Measurements from ENCODE around the gene SPESP1.

DNA sequence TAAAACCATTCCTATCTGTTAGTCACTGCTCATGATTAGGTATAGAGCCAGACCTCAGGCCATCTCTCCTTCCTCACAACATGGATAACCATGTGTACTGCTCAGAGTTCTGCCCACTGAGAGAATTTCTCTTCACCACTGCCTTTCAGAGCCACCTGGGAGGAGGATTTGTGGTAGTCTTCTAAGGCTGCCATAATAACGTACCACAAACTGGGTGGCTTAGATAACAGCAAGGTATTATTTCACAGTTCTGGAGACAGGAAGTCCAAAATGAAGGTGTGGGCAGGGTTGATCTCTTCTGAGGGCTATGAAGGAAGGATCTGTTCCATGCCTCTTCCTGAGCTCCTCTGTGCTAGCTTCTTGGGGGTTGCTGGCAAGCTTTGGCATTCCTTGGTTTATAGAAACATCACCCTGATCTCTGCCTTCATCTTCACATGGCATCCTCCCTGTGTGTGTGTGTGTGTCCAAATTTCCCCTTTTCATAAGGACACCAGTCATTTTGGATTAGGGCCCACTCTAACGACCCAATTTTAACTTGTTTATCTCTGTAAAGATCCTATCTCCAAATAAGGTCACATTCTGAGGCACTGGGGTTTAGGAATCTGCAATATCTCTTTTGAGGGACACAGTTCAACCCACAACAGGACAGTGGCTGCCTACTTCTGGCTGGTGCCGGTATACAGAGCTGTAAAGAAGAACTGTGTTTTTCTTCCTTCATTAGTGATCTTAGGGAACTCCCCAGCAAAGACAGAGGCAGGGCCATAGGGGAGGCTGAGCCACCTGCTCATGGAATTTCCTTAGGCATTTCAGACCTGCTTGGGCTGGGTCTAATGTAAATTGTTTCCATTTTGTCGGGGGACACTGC lies 42.1 kb downstream of the SPESP1 start:
- TF ChIP-seq, protein P1, sequence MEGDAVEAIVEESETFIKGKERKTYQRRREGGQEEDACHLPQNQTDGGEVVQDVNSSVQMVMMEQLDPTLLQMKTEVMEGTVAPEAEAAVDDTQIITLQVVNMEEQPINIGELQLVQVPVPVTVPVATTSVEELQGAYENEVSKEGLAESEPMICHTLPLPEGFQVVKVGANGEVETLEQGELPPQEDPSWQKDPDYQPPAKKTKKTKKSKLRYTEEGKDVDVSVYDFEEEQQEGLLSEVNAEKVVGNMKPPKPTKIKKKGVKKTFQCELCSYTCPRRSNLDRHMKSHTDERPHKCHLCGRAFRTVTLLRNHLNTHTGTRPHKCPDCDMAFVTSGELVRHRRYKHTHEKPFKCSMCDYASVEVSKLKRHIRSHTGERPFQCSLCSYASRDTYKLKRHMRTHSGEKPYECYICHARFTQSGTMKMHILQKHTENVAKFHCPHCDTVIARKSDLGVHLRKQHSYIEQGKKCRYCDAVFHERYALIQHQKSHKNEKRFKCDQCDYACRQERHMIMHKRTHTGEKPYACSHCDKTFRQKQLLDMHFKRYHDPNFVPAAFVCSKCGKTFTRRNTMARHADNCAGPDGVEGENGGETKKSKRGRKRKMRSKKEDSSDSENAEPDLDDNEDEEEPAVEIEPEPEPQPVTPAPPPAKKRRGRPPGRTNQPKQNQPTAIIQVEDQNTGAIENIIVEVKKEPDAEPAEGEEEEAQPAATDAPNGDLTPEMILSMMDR (IDR thresholded peaks at IDR 0.05), result no peak
- TF ChIP-seq POLR2AphosphoS5 (IDR thresholded peaks at IDR 0.05; ENCODE audit: low read depth, low read length) (no peak), TAF1 (IDR thresholded peaks at IDR 0.05; ENCODE audit: borderline replicate concordance, low read depth, low read length) (no peak), RCOR1 (IDR thresholded peaks at IDR 0.05; ENCODE audit: low read length) (no peak), RAD21 (IDR thresholded peaks at IDR 0.05; ENCODE audit: low read length) (no peak), SMC3 (IDR thresholded peaks at IDR 0.05; ENCODE audit: low read depth, low read length) (no peak), EP300 (IDR thresholded peaks at IDR 0.05; ENCODE audit: borderline replicate concordance in 1 of 2, low read depth in 1 of 2, low read length in 1 of 2) (no peak)
